Stimulated activated CD8-positive, alpha-beta memory T cell treated with anti-CD3 and anti-CD28 coated beads, Interleukin-4, amount 100 ng/mL, for 48 hours (primary cell): ENCODE data around the gene SPHK1.
"Not testable (repeated sequence)": the region's sequence is repeated elsewhere in the genome, so short reads cannot be mapped to it uniquely, and the experiment has no call there.

Experiments used
- DNase-seq: peaks from one replicate; pipeline ENCODE4 v3.0.0-alpha.2; 2020

SPHK1 gene, protein sequence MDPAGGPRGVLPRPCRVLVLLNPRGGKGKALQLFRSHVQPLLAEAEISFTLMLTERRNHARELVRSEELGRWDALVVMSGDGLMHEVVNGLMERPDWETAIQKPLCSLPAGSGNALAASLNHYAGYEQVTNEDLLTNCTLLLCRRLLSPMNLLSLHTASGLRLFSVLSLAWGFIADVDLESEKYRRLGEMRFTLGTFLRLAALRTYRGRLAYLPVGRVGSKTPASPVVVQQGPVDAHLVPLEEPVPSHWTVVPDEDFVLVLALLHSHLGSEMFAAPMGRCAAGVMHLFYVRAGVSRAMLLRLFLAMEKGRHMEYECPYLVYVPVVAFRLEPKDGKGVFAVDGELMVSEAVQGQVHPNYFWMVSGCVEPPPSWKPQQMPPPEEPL

DNA sequence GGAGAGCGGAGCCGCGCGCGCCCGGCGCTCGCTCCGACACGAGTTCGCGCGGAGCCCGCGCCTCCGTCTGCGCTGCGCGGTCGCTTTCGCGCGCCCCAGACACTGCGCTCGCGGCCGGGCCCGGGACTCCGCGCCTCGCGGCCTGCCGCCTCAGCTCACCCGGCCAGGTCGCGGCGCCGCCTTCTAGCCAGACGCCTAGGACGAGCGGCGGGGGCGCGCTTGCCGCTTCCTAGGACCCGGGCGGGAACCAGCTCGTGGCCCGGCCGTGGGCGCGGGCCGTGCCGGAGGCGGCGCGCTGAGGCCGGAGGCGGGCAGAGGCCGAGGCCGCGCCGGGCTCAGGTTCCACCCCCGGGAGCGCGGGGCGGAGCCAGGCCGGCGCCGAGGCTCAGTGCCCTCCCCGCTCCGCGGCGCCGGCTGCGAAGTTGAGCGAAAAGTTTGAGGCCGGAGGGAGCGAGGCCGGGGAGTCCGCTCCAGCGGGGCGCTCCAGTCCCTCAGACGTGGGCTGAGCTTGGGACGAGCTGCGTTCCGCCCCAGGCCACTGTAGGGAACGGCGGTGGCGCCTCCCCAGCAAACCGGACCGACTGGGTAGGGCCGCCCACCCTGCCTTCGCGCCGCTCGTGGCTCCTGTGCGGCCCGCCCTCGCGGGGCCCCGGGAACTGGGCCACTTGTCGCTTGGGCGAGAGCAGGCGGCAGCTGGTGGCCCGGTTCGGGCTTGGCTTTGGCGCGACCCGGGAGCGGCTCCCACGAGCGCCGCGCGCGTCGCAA is at the start of gene SPHK1:
SPHK1 (plus strand) TSS at position 388 of the 765 bp plus-strand sequence. CDS start 1,036 bp downstream, outside the sequence.
- DNase-seq, result peak; percentile 84

DNA sequence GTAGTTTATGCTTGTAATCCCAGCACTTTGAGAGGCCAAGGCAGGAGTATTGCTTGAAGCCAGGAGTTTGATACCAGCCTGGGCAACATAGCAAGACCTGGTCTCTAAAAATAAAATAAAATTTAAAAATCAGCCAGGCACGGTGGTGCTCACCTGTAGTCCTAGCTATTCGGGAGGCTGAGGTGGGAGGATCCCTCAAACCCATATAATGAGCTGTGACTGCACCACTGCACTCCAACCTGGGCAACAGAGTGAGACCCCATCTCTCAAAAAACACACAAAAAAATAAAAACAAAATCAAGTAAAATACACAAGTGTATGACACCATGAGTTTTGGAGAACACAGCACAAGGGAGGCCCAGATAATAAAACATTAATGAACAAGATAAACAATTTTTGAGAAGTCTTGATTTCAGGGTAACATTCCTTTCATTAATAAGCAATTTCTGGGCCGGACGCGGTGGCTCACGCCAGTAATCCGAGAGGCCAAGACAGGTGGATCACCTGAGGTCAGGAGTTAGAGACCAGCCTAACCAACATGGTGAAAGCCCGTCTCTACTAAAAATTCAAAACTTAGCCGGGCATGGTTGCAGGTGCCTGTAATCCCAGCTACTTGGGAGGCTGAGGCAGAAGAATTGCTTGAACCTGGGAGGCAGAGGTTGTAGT is 48.6 kb upstream of the SPHK1 start:
- DNase-seq, result no peak

DNA sequence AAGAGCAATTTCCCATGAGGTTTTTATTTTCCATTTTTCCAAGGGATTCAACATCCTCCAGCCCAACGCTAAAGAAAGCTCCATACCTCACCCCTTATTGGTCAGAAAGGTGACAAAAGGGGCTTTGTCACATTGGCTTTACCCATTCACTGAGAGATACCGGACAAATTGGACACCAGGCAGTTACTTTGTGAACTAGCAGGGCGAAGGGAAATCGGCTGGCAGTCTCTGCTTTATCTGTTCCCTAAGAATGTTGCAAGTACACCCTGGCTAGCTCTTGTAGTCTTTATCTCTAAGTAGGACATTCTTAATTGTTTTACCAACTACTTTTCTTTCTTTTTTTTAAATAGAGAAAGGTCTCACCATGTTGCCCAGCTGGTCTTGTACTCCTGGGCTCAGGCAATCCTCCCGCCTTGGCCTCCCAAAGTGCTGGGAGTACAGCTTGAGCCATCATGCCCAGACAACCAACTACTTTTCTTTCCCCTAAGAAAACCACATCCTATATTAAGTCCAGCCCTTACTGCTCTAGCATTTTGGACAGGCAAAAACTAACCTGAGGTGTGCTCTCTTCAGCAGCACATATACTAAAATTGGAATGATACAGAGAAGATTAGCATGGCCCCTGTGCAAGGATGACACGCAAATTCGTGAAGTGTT is 47.5 kb upstream of the SPHK1 start:
- DNase-seq, result no peak

DNA sequence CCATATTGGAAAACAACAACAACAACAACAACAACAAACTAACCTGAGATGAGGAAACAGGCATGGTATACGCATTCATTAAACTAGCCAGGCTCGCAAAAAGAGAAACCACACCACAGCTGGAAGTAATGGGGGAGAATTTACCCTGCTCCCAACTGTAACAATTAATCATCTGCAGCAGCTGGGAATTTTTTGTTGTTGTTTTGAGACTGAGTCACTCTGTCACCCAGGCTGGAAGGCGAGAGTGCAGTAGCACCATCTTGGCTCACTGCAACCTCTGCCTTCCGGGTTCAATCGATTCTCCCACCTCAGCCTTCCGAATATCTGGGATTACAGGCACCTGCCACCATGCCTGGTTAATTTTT is 47.0 kb upstream of the SPHK1 start:
- no peak for DNase-seq

DNA sequence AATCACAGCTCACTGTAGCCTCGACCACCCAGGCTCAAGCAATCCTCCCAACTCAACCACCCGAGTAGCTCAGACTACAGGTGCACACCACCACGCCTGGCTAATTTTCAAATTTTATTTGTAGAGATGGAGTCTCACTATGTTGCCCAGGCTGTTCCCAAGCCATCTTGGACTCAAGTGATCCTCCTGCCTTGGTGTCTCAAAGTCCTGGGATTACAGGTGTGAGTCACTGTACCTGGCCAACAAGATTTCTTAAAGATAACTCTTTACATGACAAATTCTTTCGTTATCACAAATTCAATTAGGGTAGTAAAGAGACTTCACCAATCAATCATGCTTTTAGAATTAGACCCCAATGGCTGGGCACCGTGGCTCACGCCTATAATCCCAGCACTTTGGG is 43.1 kb upstream of the SPHK1 start:
- DNase-seq, result no peak

DNA sequence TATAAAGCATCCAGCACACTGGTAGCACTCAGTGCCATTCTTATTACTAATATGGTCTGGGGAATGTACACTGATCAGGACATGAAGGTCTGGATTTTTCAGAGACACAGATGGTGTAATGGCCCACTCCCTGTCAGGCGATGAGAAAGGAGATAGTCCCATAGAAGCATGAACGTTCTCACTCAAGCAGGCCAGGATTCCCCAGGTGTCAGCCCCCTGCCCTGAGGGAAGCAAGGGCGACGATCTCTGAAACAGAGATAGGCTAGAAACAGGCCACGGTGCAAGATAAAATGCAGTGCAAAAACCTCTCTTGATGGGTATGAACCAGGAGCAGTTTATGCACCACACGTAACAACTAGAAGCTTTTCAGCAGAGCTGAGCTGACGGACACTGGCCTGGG is 41.3 kb upstream of the SPHK1 start:
- no peak for DNase-seq

DNA sequence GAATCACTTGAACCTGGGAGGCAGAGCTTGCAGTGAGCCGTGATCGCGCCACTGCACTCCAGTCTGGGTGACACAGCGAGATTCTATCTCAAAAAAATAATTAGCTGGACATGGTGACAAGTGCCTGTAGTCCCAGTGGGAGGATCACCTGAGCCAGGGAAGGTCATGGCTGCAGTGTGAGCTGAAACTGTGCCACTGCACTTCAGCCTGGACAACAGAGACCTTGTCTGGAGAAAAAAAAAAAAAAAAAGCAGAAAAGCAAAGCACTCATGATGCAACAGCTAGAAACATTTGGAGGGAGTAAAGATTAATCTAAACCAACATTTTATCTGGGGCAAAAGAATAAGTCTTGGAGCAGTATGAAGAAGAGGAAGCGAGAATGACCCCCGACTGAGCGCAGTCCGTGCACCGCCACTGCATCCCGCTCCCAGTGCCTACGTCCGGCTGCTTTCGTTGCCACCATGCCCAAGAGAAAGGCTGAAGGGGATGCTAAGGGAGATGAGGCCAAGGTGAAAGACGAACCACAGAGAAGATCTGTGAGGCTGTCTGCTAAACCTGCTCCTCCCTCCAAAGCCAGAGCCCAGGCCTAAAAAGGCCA is 38.9 kb upstream of the SPHK1 start:
- DNase-seq, result no peak

DNA sequence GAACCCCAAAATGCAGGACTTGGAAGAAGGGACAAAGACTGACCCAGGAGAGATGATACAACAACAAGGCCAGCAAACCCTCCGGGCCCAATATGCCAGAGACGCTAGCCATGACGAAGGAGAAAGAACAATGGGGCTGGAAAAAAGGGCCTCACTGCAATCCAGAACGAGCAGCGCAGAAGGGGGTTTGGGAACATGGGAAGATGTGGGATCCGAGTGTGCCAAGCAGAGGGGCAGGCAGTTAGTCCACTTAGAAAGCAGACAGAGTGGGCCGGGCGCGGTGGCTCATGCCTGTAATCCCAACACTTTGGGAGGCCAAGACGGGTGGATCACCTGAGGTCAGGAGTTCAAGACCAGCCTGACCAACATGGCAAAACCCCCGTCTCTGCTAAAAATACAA is 37.5 kb upstream of the SPHK1 start:
- not testable (repeated sequence) for DNase-seq

DNA sequence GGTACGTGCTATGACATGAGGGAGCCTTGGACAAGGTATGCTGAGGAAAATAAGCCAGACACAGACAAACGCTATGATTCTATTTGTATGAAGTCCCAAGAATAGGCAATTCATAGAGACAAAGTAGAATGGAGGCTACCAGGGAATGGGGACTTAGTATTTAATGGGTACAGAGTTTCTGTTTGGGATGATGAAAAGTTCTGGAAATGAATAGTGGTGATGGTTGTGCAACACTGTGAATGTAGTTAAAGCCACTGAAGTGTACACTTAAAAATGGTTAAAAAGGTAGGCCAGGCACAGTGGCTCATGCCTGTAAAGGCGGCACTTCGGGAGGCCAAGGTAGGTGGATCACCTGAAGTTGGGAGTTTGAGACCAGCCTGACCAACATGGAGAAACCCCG is 33.9 kb upstream of the SPHK1 start:
- no peak for DNase-seq

DNA sequence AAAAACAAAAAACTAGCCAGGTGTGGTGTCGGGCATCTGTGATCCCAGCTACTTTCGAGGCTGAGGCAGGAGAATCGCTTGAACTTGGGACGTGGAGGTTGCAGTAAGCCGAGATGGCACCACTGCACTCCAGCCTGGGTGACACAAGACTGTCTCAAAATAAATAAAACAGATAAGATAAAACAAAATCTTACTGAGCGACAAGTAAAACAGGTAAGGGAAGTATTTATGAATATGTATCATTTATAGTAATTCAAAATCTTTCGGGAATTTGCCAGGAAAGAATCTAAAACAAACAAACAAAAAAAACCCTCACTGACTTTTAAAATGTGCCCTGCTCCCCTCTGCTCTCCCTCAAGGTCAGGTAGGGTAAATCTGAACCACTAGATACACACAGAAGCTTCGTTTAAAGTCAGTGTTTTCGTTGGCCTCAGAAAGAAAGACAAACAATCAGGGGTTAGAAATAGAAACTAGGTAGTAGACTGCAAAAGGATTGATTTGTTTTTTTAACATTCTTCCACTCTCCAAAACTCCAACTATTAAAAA is 32.8 kb upstream of the SPHK1 start:
- no peak for DNase-seq

DNA sequence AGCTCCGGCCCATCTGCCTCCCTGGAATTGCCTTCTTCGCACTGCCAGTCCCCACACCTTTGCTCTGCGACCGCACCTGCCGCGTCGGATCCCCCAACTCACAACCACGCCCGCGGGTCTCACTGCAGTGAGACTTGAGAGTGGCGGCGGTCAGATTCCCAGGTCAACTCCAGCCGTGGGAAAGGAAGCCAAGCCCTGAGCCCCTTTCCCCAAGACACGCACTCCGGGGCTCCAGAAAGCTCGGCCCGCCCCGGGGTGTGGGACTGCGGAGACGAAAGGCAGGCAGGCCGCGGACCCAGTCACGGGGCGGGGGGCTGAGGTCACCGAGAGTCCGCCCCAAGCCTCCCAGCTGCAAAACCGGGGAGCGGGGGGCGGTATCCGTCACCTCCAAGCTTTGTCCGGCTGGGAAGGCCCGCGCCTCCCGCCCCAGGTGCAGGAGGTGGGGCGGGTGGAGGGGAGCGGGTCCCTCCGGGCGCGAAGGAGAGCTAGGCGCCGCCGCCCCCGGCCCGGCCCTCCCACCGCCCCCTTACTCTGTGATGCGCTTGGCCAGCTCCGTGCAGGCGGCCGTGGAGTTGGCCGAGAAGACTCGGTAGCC is 31.3 kb upstream of the SPHK1 start:
- peak; percentile 44 for DNase-seq

DNA sequence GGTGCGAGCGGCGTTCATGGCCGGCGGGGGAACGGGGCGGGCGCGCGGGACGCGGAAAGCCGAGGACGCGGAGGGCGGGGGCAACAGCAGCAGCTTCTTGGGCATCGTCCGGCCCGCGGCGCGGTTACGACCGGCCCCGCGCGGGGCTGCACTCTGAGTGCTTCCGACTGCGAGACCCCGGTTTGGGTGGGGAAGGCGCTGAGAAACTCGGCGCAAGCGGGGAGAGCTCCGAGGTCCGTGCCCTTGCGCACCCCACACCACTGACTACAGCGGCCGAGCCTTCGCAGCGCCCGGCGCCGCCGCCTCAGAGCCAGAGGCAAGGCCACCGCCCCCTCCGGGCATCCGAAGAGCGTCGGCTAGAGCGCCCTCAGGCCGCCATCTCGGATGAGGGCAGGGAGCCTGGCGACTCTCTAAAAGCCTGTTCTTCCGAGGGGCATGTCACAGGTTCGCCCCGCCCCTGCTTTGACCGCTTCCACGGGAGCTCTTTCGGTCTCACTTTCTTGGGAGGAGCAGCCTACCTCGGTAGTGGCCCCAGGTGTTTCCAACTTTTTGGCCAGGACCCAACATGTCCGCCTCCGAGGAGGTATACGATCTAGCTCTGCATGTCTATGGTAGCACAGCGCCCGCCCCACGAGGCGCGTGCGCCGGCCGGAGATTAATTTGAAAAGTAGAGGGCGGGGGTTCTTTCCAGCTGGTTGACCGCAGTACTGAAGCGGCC is 30.7 kb upstream of the SPHK1 start, which contains the start of gene PRPSAP1:
PRPSAP1 (minus strand) TSS at position 318 of the 718 bp plus-strand sequence; CDS start at position 105, 213 bp downstream.
- DNase-seq, result peak; percentile 86

DNA sequence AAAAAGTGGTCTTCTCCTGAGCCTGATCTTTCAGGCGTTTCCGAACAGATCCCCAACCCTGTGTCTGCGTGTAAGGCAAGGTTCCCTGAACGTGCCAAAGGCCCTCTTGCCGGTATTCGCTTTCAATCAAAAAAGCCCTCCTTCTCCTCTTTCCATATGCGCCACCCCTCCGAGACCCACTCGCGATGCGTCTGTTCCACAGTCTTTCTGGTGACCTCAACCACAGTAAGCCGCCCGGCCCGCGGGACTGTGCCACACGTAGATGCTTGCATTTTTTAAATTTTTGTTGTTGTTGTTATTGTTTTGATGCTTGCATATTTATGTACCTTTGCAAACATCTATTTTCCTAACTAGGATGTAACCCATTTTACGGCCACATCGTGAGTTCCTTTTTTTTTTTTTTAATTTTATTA is 30.1 kb upstream of the SPHK1 start:
- no peak for DNase-seq

DNA sequence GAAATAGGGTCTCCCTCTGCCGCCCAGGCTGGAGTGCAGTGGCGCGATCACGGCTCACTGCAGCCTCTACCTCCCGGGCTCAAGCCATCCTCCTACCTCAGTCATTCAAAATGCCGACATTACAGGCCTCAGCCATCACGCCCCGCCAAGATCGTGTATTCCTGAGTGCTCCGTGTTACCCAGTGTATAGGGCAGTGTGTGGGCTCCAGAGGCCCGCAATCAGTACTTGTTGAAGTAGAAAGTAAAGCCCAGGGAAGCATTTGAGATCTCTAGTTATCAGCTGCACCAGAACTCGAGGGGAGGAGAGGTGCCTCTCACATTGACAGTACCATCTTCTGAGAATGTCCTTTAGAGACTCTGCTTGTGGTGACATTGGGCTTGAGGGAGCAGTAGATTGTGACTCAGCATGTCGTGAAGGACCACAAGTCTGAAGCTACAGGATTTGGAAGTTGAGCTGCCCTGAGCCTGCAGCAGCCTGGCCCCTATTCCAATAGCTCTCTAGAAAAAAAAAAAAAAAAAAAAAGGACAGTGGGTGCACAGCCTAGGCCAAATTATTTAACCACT is 29.6 kb upstream of the SPHK1 start:
- no peak for DNase-seq

DNA sequence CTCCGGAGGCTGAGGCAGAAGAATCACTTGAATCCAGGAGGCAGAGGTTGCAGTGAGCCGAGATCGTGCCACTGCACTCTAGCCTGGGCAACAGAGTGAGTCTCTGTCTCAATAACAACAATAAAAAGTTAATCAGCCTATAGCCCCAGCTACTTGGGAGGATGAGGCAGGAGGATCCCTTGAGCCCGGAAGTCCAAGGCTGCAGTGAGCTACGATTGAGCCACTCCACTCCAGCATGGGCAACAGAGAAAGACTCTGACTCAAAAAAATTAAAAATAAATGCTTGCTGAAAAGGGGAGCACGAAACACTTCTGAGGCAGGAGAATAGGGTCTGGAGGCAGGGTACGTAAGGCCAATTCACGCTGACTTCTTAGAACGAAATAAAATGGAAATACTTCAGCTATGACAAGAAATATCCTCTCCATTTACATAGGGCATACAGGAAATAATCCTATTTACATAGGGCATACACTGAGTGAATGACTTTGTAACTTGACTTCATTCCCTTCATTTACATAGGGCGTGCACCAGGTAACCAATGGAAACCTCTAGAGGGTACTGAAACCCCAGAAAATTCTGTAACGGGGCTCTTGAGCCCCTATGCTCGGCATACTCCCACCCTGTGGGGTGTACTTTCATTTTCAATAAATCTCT is 27.5 kb upstream of the SPHK1 start:
- no peak for DNase-seq

DNA sequence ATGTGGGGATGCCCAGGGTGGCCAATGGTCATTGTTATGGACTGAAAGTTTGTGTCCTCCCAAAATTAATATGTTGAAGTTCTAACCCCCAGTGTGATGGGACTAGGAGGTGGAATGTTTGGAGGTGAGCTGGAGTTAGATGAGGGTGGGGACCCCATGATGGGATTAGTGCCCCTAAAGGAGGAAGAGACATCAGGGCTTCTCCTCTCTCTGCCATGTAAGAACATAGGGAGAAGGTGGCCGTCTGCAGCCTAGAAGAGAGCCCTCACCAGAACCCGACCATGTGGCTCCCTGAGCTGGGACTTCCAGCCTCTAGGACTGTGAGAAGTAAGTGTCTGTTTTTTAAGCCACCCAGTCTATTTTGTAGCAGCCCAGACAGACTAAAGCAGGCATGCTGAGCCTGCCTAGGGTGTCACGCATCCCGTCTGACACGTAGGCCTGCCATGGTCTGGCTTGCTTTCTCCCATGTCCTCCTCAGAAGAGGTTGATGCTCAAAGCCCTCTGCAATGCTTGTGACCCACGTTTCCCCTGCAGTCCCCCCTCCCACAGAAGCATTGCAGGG is 26.7 kb upstream of the SPHK1 start:
- DNase-seq, result no peak

DNA sequence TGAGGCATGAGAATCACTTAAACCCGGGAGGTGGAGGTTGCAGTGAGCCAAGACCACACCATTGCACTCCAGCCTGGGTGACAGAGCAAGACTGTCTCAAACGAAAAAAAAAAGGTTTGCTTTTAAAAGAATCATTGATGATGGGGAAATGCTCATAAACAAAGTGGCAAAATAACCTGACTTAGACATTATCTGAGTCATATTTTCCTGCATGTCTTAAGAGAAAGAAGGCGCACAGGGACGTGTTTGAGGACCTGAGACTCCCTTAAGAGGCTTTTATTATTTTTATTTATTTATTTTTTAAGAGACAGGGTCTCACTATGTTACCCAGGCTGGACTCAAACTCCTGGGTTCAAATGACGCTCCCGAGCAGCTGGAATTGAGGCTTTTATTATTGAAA is 25.0 kb upstream of the SPHK1 start:
- DNase-seq, result no peak

DNA sequence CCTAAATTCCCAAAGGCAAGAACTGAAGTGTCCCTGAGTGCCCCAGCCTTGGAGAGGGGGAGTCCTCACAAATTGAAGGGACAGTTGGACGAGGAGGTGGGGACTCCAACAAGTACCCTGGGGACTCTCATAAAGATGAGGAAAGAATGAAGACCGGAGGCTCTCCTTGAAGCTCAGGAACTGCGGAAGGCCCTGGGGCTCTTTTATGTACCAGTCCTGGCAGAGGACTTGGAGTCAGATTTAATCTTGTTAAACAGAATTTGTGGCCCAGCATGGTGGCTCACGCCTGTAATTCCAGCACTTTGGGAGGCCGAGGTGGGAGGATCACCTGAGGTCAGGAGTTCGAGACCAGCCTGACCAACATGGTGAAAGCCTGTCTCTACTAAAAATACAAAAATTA is 24.6 kb upstream of the SPHK1 start:
- DNase-seq, result not testable (repeated sequence)

DNA sequence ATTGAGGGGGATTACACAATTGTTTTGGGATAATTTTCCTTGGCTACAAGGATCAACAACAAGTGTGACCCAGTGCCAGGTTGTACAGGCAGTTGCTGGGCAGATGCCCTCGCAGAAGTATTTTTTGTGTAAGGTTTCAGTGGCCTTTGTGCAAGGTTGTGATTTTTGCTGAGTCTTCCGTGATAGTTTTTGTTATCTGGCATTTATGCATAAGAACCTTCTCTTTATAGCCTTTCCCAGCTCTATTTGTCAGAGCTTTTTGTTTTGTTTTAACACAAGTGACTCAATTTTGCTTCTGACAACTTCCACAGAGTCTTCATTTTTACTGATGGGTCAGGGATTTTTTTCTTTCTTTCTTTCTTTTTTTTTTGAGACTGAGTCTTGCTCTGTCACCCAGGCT is 23.9 kb upstream of the SPHK1 start:
- no peak for DNase-seq
